ENCODE data around the gene MICB.

MICB gene

GRCh38 chr6:31534521-31535040, 36.6 kb downstream of the MICB start:
- DNase-seq: no peak
- H3K9ac ChIP-seq (ENCODE audit: low read length): no peak overlapping the region
- H3K4me2 ChIP-seq (ENCODE audit: low read depth, low read length): no peak overlapping the region
- peaks cover 12% of the 10 kb centered on the region for H3K36me3 ChIP-seq (replicated peaks; ENCODE audit: insufficient read depth, low read length)
- H3K4me1 ChIP-seq (ENCODE audit: low read length): peaks cover 14% of the 10 kb centered on the region
- peaks cover 20% of the 10 kb centered on the region for H3F3A ChIP-seq (ENCODE audit: insufficient read depth, low read length)
- H4K20me1 ChIP-seq (ENCODE audit: insufficient read depth, low read length): peaks cover 35% of the 10 kb centered on the region
- TF ChIP-seq EZH2 (optimal IDR thresholded peaks at IDR 0.05; ENCODE audit: low read depth, low read length) (no peak), EZH2phosphoT487 (IDR thresholded peaks at IDR 0.05; ENCODE audit: low read length) (no peak), CTCF (IDR thresholded peaks at IDR 0.05; ENCODE audit: low read length) (no peak)
- no peak overlapping the region for H3K27ac ChIP-seq (ENCODE audit: low read length)
- no peaks in the 10 kb centered on the region for H3K9me2 ChIP-seq (replicated peaks; ENCODE audit: insufficient read depth, low read length)
- peaks cover 58% of the 10 kb centered on the region for H3K79me2 ChIP-seq (ENCODE audit: low read length)
- no peaks in the 10 kb centered on the region for H3K27me3 ChIP-seq (replicated peaks; ENCODE audit: insufficient read depth, low read length)
- no peaks in the 10 kb centered on the region for H3K9me3 ChIP-seq (replicated peaks; ENCODE audit: insufficient read depth, low read length)
- H2AFZ ChIP-seq (ENCODE audit: low read length): no peak overlapping the region
- H3K4me3 ChIP-seq (ENCODE audit: low read length): no peak overlapping the region

GRCh38 chr6:31535538-31536324, 37.8 kb downstream of the MICB start:
- Histone ChIP-seq H3K4me1 (ENCODE audit: low read length) (peaks cover 22% of the 10 kb centered on the region), H2AFZ (ENCODE audit: low read length) (no peak overlapping the region), H3K27ac (ENCODE audit: low read length) (no peak overlapping the region), H3K4me3 (ENCODE audit: low read length) (no peak overlapping the region), H3K9ac (ENCODE audit: low read length) (no peak overlapping the region), H3F3A (ENCODE audit: insufficient read depth, low read length) (peaks cover 14% of the 10 kb centered on the region), H4K20me1 (ENCODE audit: insufficient read depth, low read length) (peaks cover 47% of the 10 kb centered on the region), H3K9me2 (replicated peaks; ENCODE audit: insufficient read depth, low read length) (no peaks in the 10 kb centered on the region), H3K36me3 (replicated peaks; ENCODE audit: insufficient read depth, low read length) (peaks cover 21% of the 10 kb centered on the region), H3K9me3 (replicated peaks; ENCODE audit: insufficient read depth, low read length) (no peaks in the 10 kb centered on the region), H3K27me3 (replicated peaks; ENCODE audit: insufficient read depth, low read length) (no peaks in the 10 kb centered on the region), H3K4me2 (ENCODE audit: low read depth, low read length) (no peak overlapping the region), H3K79me2 (ENCODE audit: low read length) (peaks cover 70% of the 10 kb centered on the region)
- TF ChIP-seq CTCF (IDR thresholded peaks at IDR 0.05; ENCODE audit: low read length) (no peak), EZH2phosphoT487 (IDR thresholded peaks at IDR 0.05; ENCODE audit: low read length) (no peak), EZH2 (optimal IDR thresholded peaks at IDR 0.05; ENCODE audit: low read depth, low read length) (no peak)
- DNase-seq: no peak

GRCh38 chr6:31538805-31539400, 41.0 kb downstream of the MICB start:
- Histone ChIP-seq H3F3A (ENCODE audit: insufficient read depth, low read length) (peaks cover 22% of the 10 kb centered on the region), H3K27ac (ENCODE audit: low read length) (no peak overlapping the region), H2AFZ (ENCODE audit: low read length) (no peak overlapping the region), H3K36me3 (replicated peaks; ENCODE audit: insufficient read depth, low read length) (peaks cover 21% of the 10 kb centered on the region), H3K9me3 (replicated peaks; ENCODE audit: insufficient read depth, low read length) (no peaks in the 10 kb centered on the region), H3K4me3 (ENCODE audit: low read length) (no peak overlapping the region), H3K4me1 (ENCODE audit: low read length) (peaks cover 22% of the 10 kb centered on the region), H3K79me2 (ENCODE audit: low read length) (peaks cover 91% of the 10 kb centered on the region), H3K27me3 (replicated peaks; ENCODE audit: insufficient read depth, low read length) (no peaks in the 10 kb centered on the region), H3K4me2 (ENCODE audit: low read depth, low read length) (peak overlapping the region; percentile 99), H3K9ac (ENCODE audit: low read length) (peak overlapping the region; percentile 89; the same call in 1 of the 2 replicates), H3K9me2 (replicated peaks; ENCODE audit: insufficient read depth, low read length) (no peaks in the 10 kb centered on the region), H4K20me1 (ENCODE audit: insufficient read depth, low read length) (peaks cover 49% of the 10 kb centered on the region)
- TF ChIP-seq CTCF (IDR thresholded peaks at IDR 0.05; ENCODE audit: low read length) (no peak), EZH2phosphoT487 (IDR thresholded peaks at IDR 0.05; ENCODE audit: low read length) (no peak), EZH2 (optimal IDR thresholded peaks at IDR 0.05; ENCODE audit: low read depth, low read length) (no peak)
- no peak for DNase-seq

All from MM.1S (cell line).